Measurements from ENCODE around the gene FAM114A2. TPM values are rescaled to one million over a fixed set of nuclear protein-coding genes. Genes with fewer than 3 reads are reported as not detected.

FAM114A2 gene
- polyA plus RNA-seq, 1 of the 3 experiments (the other 2 are of a cell fraction) = 9.0 TPM

- TF ChIP-seq TAF1 (IDR thresholded peaks at IDR 0.05; ENCODE audit: borderline replicate concordance, low read depth, low read length) (no peak), FOXJ3 (CRISPR knock-in tag; IDR thresholded peaks at IDR 0.05) (no peak), CHD2 (IDR thresholded peaks at IDR 0.05; ENCODE audit: low read length, partially characterized antibody) (no peak), MEF2A (IDR thresholded peaks at IDR 0.05; ENCODE audit: borderline replicate concordance, low read depth) (no peak), EZH2phosphoT487 (IDR thresholded peaks at IDR 0.05; ENCODE audit: borderline replicate concordance, low read depth) (no peak), ELF1 (IDR thresholded peaks at IDR 0.05) (no peak)
- no peaks in the 10 kb centered on the region for H4K20me1 ChIP-seq (ENCODE audit: insufficient read depth)
- H3K9me2 ChIP-seq = no peaks in the 10 kb centered on the region
- CTCF ChIA-PET = interaction anchor here (1.0 to 1.7 kb wide), 3 partner anchors 9 to 453 kb away, joined by 3 to 10 read pairs (median 3); partner anchors contain the start of genes FAM114A2 and MFAP3
- no peaks in the 10 kb centered on the region for H3K79me2 ChIP-seq (ENCODE audit: insufficient read depth)
- no peak overlapping the region for H3K4me2 ChIP-seq
- WGBS (ENCODE audit: low lambda C conversion rate) = 83% methylated on average over 1 of the region's 1 CpG
- DNase-seq = no peak
- H3F3A ChIP-seq (replicated peaks; ENCODE audit: insufficient read depth) = no peaks in the 10 kb centered on the region
- H3K4me3 ChIP-seq (ENCODE audit: low read depth in 2 of 2, low read length in 1 of 2) = no peak overlapping the region
- no peaks in the 10 kb centered on the region for H3K36me3 ChIP-seq (replicated peaks in 1 of 2; ENCODE audit: control insufficient read depth in 1 of 2, insufficient read depth in 2 of 2, low read length in 1 of 2)
- no peaks in the 10 kb centered on the region for H3K27me3 ChIP-seq (ENCODE audit: insufficient read depth)
- no peaks in the 10 kb centered on the region for H3K9me3 ChIP-seq
- no peak overlapping the region for H3K27ac ChIP-seq (ENCODE audit: low read depth in 2 of 2, low read length in 1 of 2)
- H3K9ac ChIP-seq = no peak overlapping the region
- POLR2A ChIA-PET = no interaction called here
- H3K4me1 ChIP-seq (ENCODE audit: control insufficient read depth in 1 of 2, insufficient read depth in 2 of 2, low read depth in 1 of 2, low read length in 1 of 2) = no peaks in the 10 kb centered on the region
- no peak overlapping the region for H2AFZ ChIP-seq (ENCODE audit: low read depth)
These were observed 54.8 kb downstream of the FAM114A2 start for GRCh38 chr5:153983885-153984284.

GRCh38 chr5:153981905-153982605, 56.7 kb downstream of the FAM114A2 start:
- WGBS (ENCODE audit: low lambda C conversion rate) = 53% methylated on average over 4 of the region's 4 CpGs
- no peak for DNase-seq
- Histone ChIP-seq H3K27me3 (ENCODE audit: insufficient read depth) (no peaks in the 10 kb centered on the region), H3K79me2 (ENCODE audit: insufficient read depth) (no peaks in the 10 kb centered on the region), H4K20me1 (ENCODE audit: insufficient read depth) (no peaks in the 10 kb centered on the region), H3K9me3 (no peaks in the 10 kb centered on the region), H3K36me3 (replicated peaks in 1 of 2; ENCODE audit: control insufficient read depth in 1 of 2, insufficient read depth in 2 of 2, low read length in 1 of 2) (no peaks in the 10 kb centered on the region), H3K4me3 (ENCODE audit: low read depth in 2 of 2, low read length in 1 of 2) (no peak overlapping the region), H2AFZ (ENCODE audit: low read depth) (no peak overlapping the region), H3K27ac (ENCODE audit: low read depth in 2 of 2, low read length in 1 of 2) (no peak overlapping the region), H3F3A (replicated peaks; ENCODE audit: insufficient read depth) (no peaks in the 10 kb centered on the region), H3K9me2 (no peaks in the 10 kb centered on the region), H3K9ac (no peak overlapping the region), H3K4me1 (ENCODE audit: control insufficient read depth in 1 of 2, insufficient read depth in 2 of 2, low read depth in 1 of 2, low read length in 1 of 2) (no peaks in the 10 kb centered on the region), H3K4me2 (no peak overlapping the region)
- ChIA-PET POLR2A (no interaction called here), CTCF (interaction anchor here (4.2 kb wide), 1 partner anchor 17 kb away, joined by 23 read pairs; no protein-coding TSS in a partner anchor)
- TF ChIP-seq FOSL2 (IDR thresholded peaks at IDR 0.05; ENCODE audit: borderline replicate concordance, low read depth) (no peak), ELF1 (IDR thresholded peaks at IDR 0.05) (no peak), ZBTB33 (IDR thresholded peaks at IDR 0.05; ENCODE audit: borderline replicate concordance, low read depth) (no peak), MXI1 (IDR thresholded peaks at IDR 0.05; ENCODE audit: low read depth, low read length) (no peak), RAD21 (IDR thresholded peaks at IDR 0.05; ENCODE audit: low read length) (no peak)
- TF ChIP-seq, protein P1, sequence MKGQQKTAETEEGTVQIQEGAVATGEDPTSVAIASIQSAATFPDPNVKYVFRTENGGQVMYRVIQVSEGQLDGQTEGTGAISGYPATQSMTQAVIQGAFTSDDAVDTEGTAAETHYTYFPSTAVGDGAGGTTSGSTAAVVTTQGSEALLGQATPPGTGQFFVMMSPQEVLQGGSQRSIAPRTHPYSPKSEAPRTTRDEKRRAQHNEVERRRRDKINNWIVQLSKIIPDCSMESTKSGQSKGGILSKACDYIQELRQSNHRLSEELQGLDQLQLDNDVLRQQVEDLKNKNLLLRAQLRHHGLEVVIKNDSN (IDR thresholded peaks at IDR 0.05; ENCODE audit: borderline replicate concordance, low read depth) = no peak

All from SK-N-SH (cell line).